CD14-positive monocyte (primary cell): Measurements from ENCODE around the gene DUOX2. TPM values are rescaled to one million over a fixed set of nuclear protein-coding genes. Genes with fewer than 3 reads are reported as not detected.

Experiments used
- DNase-seq, 3 donors: peaks; one replicate each; pipeline ENCODE4 v3.0.0-alpha.2; 2011 to 2022
- H2AFZ ChIP-seq: 2 replicates; pipeline ENCODE4 v1.6.0; 2012; ENCODE audit warnings: mild to moderate bottlenecking, low read depth, low read length, inconsistent platforms; ENCODE audit not compliant: insufficient read depth, poor library complexity, severe bottlenecking
- H3K27ac ChIP-seq, 2 donors: 1 replicate in 1 of 2; 2 replicates in 1 of 2; pipeline ENCODE4 v1.5.1; 2012 to 2013; ENCODE audit warnings: low read length in 2 of 2, control low read depth in 1 of 2, inconsistent platforms in 1 of 2, low read depth in 1 of 2, mild to moderate bottlenecking in 1 of 2
- H3K27me3 ChIP-seq, 2 donors: one replicate each; pipeline versions ENCODE4 v1.6.0 to v1.6.1; 2011 to 2013; ENCODE audit warnings: low read length in 2 of 2; ENCODE audit not compliant: control insufficient read depth in 2 of 2, insufficient read depth in 2 of 2
- H3K36me3 ChIP-seq, 2 donors: replicated peaks in 1 of 2; 1 replicate in 1 of 2; 2 replicates in 1 of 2; pipeline versions ENCODE4 v1.5.1 to v1.6.1; 2012 to 2013; ENCODE audit warnings: low read length in 2 of 2, control low read depth in 1 of 2, inconsistent platforms in 1 of 2, mild to moderate bottlenecking in 1 of 2; ENCODE audit not compliant: insufficient read depth in 2 of 2, control insufficient read depth in 1 of 2
- H3K4me1 ChIP-seq, 2 donors: 1 replicate in 1 of 2; 2 replicates in 1 of 2; pipeline versions ENCODE4 v1.5.1 to v1.6.1; 2012 to 2013; ENCODE audit warnings: low read length in 2 of 2, control low read depth in 1 of 2, inconsistent platforms in 1 of 2, mild to moderate bottlenecking in 1 of 2, moderate library complexity in 1 of 2; ENCODE audit not compliant: insufficient read depth in 2 of 2, control insufficient read depth in 1 of 2
- H3K4me2 ChIP-seq: replicated peaks from 2 replicates; pipeline ENCODE3; 2012; ENCODE audit warnings: low read length, moderate library complexity, mild to moderate bottlenecking; ENCODE audit not compliant: poor library complexity, severe bottlenecking; ENCODE audit errors: extremely low read depth
- H3K4me3 ChIP-seq, 3 experiments: fragments of 200-600 bp in 1 of 3; sonication (generic) in 1 of 3; replicated peaks in 1 of 3; 1 replicate in 2 of 3; 2 replicates in 1 of 3; pipeline ENCODE4 v1.5.1; 2011 to 2013; ENCODE audit warnings: low read length in 3 of 3, mild to moderate bottlenecking in 3 of 3, control low read depth in 2 of 3, low read depth in 2 of 3, inconsistent platforms in 1 of 3, moderate library complexity in 1 of 3
- H3K79me2 ChIP-seq: 2 replicates; pipeline ENCODE4 v1.6.0; 2012; ENCODE audit warnings: mild to moderate bottlenecking, control low read depth, inconsistent platforms, low read length, moderate library complexity; ENCODE audit not compliant: insufficient read depth
- H3K9ac ChIP-seq: 2 replicates; pipeline ENCODE4 v1.6.0; 2017; ENCODE audit warnings: low read length, mild to moderate bottlenecking; ENCODE audit not compliant: insufficient read depth, poor library complexity, severe bottlenecking
- H3K9me3 ChIP-seq, 2 donors: replicated peaks in 1 of 2; 1 replicate in 1 of 2; 2 replicates in 1 of 2; pipeline versions ENCODE4 v1.5.1 to v1.6.1; 2012 to 2013; ENCODE audit warnings: low read length in 2 of 2, control low read depth in 1 of 2; ENCODE audit not compliant: control insufficient read depth in 1 of 2, insufficient read depth in 1 of 2
- H4K20me1 ChIP-seq: 2 replicates; pipeline ENCODE4 v1.6.0; 2012; ENCODE audit warnings: mild to moderate bottlenecking, low read length, control low read depth, moderate library complexity; ENCODE audit not compliant: insufficient read depth
- H3K27ac Mint-ChIP-seq, 7 donors: one replicate each; pipeline ENCODE4 v1.8.0; 2020; ENCODE audit warnings: mild to moderate bottlenecking in 7 of 7, mixed read lengths in 7 of 7, moderate library complexity in 6 of 7, inconsistent platforms in 2 of 7
- H3K27me3 Mint-ChIP-seq, 3 donors: one replicate each; pipeline ENCODE4 v1.8.0; 2021 to 2022; ENCODE audit warnings: low read depth in 3 of 3, mild to moderate bottlenecking in 3 of 3, mixed read lengths in 3 of 3, moderate library complexity in 3 of 3, inconsistent platforms in 1 of 3
- H3K36me3 Mint-ChIP-seq, 2 donors: one replicate each; pipeline ENCODE4 v1.8.0; 2020; ENCODE audit warnings: mixed read lengths in 2 of 2, inconsistent platforms in 1 of 2, mild to moderate bottlenecking in 1 of 2
- H3K4me1 Mint-ChIP-seq: one replicate; pipeline ENCODE4 v1.8.0; 2020; ENCODE audit warnings: mild to moderate bottlenecking, mixed read lengths
- H3K4me3 Mint-ChIP-seq, 2 donors: one replicate each; pipeline ENCODE4 v1.8.0; 2020; ENCODE audit warnings: mild to moderate bottlenecking in 2 of 2, mixed read lengths in 2 of 2, moderate library complexity in 1 of 2
- H3K9me3 Mint-ChIP-seq, 7 donors: one replicate each; pipeline ENCODE4 v1.8.0; 2020 to 2022; ENCODE audit warnings: mixed read lengths in 7 of 7, mild to moderate bottlenecking in 6 of 7, moderate library complexity in 6 of 7, inconsistent platforms in 2 of 7
- CTCF ChIP-seq: fragments of 200-600 bp; IDR thresholded peaks from one replicate; pipeline ENCODE4 v1.8.0; 2022; ENCODE audit warnings: antibody characterized with exemption, mild to moderate bottlenecking
- WGBS: methylation state at CpG from one replicate; pipeline ENCODE4 v1.1.5; 2013; ENCODE audit warnings: missing lambda C conversion rate; ENCODE audit not compliant: insufficient coverage; 5-methylcytosine and 5-hydroxymethylcytosine counted together
- intact Hi-C, 2 donors: fragments of 100-400 bp; cut with micrococcal nuclease; formaldehyde crosslinking; loops; one replicate each; pipeline versions ENCODE4 v1.15.0 to v1.15.1; 2023
- polyA plus RNA-seq, 3 donors: library from polyadenylated mRNA; depleted of rRNA in 1 of 3; unstranded in 2 of 3; stranded (reverse) in 1 of 3; fragments of 300-500 nt in 2 of 3; fragments of >200 nt in 1 of 3; fragmentation: Illumina TruSeq in 2 of 3; gene quantifications; 1 replicate in 2 of 3; 2 replicates in 1 of 3; pipeline ENCODE4 v1.2.3, GENCODE V29; 2012 to 2021

Gene DUOX2
- polyA plus RNA-seq, 3 donors, result 0.01 TPM; not detected in 2

- no peak overlapping the region for H3K9ac ChIP-seq
- Mint-ChIP-seq H3K9me3 (peaks cover 0 to 11% (median 8%) of the 10 kb centered on the region in 7 donors), H3K27ac (no peak overlapping the region), H3K27me3 (peaks cover 43 to 47% (median 47%) of the 10 kb centered on the region in 3 donors), H3K4me1 (peaks cover 14% of the 10 kb centered on the region), H3K4me3 (no peak overlapping the region), H3K36me3 (peaks cover 0 to 2% of the 10 kb centered on the region in 2 donors)
- H2AFZ ChIP-seq, result no peak overlapping the region
- H4K20me1 ChIP-seq, result no peaks in the 10 kb centered on the region
- H3K36me3 ChIP-seq, result no peaks in the 10 kb centered on the region
- H3K27me3 ChIP-seq, result peaks cover 26 to 34% of the 10 kb centered on the region in 2 donors
- no peak overlapping the region for H3K4me3 ChIP-seq
- no peak for TF ChIP-seq CTCF
- no peak overlapping the region for H3K4me2 ChIP-seq
- peaks cover 11 to 12% of the 10 kb centered on the region in 2 donors for H3K4me1 ChIP-seq
- WGBS, result 88% methylated on average over 10 of the region's 10 CpGs
- intact Hi-C loops, result no loop called here
- DNase-seq, result no peak
- peaks cover 0 to 16% of the 10 kb centered on the region in 2 donors for H3K9me3 ChIP-seq
- no peak overlapping the region for H3K27ac ChIP-seq
- no peaks in the 10 kb centered on the region for H3K79me2 ChIP-seq
Measured at GRCh38 chr15:45107941-45108630, 5.9 kb downstream of the DUOX2 start.

- no peak for DNase-seq
- WGBS, result 74% methylated on average over 8 of the region's 15 CpGs
Measured at GRCh38 chr15:45106002-45106790, 7.8 kb downstream of the DUOX2 start.

More at GRCh38 chr15:45106002-45106790, 7.8 kb downstream of the DUOX2 start:
- Histone ChIP-seq H3K27ac (no peak overlapping the region), H3K36me3 (no peaks in the 10 kb centered on the region), H3K9ac (no peak overlapping the region), H4K20me1 (no peaks in the 10 kb centered on the region), H3K4me1 (no peaks in the 10 kb centered on the region), H3K79me2 (no peaks in the 10 kb centered on the region), H3K4me3 (no peak overlapping the region), H3K4me2 (no peak overlapping the region), H3K9me3 (peaks cover 0 to 5% of the 10 kb centered on the region in 2 donors), H2AFZ (no peak overlapping the region), H3K27me3 (peaks cover 14 to 19% of the 10 kb centered on the region in 2 donors)
- Mint-ChIP-seq H3K27ac (no peak overlapping the region), H3K4me3 (no peak overlapping the region), H3K9me3 (peaks cover 0 to 5% (median 2%) of the 10 kb centered on the region in 7 donors), H3K36me3 (peaks cover 0 to 2% of the 10 kb centered on the region in 2 donors), H3K4me1 (no peaks in the 10 kb centered on the region), H3K27me3 (peaks cover 29 to 34% (median 30%) of the 10 kb centered on the region in 3 donors)
- no peak for TF ChIP-seq CTCF
- intact Hi-C loops, result no loop called here
